GM18519 (cell line): ENCODE measurements around the gene FLG2.
"Not testable (repeated sequence)": the region's sequence is repeated elsewhere in the genome, so short reads cannot be mapped to it uniquely, and the experiment has no call there.

Experiments
- ATAC-seq: cut with Tn5 transposase; IDR thresholded peaks from one replicate; pipeline ENCODE4 v1.9.1; 2021; ENCODE audit warnings: mild to moderate bottlenecking, moderate library complexity; ENCODE audit not compliant: unreplicated experiment, low FRiP score

Gene FLG2

DNA sequence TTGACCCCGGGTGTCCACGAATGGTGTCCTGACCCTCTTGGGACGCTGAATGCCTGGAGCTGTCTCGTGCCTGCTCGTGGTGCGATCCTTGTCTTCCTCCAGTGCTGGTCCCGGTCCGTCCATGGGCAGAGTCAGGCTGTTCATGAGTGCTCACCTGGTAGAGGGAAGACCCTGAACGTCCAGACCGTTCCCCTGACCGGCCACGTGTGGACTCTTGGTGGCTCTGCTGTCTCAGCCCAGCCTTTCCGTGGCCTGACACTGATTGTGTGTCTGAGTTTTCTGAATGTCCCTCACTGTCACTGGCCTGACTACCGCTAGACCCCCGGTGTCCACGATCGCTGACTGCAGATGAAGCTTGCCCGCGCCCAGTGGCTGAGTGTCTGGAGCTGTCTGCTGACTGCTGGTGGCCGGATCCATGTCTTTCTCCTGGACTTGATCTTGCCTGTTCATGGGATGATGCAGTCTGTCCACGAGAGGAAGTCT lies 46.4 kb downstream of the FLG2 start:
- ATAC-seq, result no peak

GRCh38 chr1:152312169-152312568 lies 47.6 kb downstream of the FLG2 start:
- not testable (repeated sequence) for ATAC-seq

DNA sequence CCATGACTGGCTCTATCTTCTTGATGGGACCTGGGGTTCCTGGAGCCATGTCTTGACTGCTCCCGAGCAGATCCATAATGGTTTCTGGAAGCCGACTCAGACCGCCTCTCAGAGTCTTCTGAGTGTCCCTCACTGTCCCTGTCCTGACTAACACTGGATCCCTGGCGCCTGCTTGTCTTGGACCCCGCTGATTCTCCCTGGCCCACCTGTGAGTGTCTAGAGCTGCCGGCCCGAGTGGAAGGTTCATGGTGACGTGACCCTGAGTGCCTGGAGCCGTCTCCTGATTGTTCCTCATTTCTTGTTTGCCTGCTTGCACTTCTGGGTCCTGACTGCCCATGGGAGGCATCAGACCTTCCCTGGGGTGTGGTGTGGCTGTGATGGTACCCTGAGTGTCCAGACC lies 49.9 kb downstream of the FLG2 start:
- ATAC-seq, result no peak

- ATAC-seq, result not testable (repeated sequence)
Observed at GRCh38 chr1:152309320-152309901, 50.4 kb downstream of the FLG2 start.

DNA sequence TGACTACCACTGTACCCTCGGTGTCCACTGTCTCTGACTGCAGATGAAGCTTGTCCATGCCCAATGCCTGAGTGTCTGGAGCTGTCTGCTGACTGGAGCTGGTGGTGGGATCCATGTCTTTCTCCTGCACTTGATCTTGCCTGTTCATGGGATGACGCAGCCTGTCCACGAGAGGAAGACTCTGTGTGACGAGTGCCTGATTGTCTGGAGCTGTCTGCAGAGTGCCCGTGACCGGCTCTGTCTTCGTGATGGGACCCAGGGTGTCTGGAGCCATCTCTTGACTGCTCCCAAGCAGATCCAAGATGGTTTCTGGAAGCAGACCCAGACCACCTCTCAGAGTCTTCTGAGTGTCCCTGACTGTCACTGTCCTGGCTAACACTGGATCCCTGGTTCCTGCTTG lies 51.0 kb downstream of the FLG2 start:
- ATAC-seq, result not testable (repeated sequence)

DNA sequence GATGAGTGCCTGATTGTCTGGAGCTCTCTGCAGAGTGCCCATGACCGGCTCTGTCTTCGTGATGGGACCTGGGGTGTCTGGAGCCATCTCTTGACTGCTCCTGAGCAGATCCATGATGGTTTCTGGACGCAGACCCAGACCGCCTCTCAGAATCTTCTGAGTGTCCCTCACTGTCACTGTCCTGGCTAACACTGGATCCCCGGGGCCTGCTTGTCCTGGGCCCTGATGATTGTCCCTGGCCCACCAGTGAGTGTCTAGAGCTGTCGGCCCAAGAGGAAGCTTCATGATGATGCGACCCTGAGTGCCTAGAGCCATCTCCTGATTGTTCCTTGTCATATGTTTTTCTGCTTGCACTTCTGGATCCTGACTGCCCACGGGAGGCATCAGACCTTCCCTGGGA lies 51.8 kb downstream of the FLG2 start:
- ATAC-seq, result not testable (repeated sequence)

GRCh38 chr1:152306123-152306522 lies 53.7 kb downstream of the FLG2 start:
- ATAC-seq, result not testable (repeated sequence)

- ATAC-seq, result not testable (repeated sequence)
Observed at GRCh38 chr1:152304773-152305172, 55.0 kb downstream of the FLG2 start.

GRCh38 chr1:152303139-152303872 lies 56.5 kb downstream of the FLG2 start:
- ATAC-seq, result not testable (repeated sequence)
